NCI-H526 (cell line): Measurements from ENCODE around the gene LGALS12.

Experiments
- DNase-seq, 2 experiments: peaks; one replicate each; lab custom pipeline; 2025; lab: John Stamatoyannopoulos, UW

Gene LGALS12, protein sequence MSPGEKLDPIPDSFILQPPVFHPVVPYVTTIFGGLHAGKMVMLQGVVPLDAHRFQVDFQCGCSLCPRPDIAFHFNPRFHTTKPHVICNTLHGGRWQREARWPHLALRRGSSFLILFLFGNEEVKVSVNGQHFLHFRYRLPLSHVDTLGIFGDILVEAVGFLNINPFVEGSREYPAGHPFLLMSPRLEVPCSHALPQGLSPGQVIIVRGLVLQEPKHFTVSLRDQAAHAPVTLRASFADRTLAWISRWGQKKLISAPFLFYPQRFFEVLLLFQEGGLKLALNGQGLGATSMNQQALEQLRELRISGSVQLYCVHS

DNA sequence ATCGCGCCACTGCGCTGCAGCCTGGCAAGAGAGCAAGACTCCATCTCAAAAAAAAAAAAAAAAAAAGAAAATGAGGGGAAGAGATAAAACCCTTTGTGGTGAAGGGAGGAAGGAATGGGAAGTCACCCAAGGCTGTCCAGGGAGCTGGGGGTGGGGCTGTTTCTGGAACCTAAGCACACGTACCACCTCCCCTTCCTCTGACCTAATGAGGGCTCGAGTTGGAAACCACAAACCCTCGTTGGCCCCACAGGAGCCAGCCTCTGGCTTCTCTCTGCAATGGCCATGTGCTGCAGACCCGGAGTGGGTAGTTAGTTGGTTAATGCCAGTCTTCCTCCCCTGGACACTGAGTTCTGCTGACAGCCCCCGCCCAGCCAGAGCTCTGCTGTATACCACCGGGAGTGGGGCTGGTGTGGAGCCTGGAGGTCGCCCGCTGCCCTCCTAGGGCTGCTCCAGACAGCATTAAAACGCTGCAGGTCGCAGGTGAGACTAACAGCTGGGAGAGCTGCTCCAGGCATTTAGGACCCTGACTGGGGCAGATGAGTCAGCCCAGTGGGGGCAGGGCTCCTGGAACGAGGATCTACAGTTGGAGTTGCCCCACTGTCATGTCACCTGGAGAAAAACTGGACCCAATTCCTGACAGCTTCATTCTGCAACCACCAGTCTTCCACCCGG lies at the start of gene LGALS12:
LGALS12 (plus strand) TSS at position 228 of the 672 bp plus-strand sequence; CDS start at position 603, 375 bp downstream.
- no peak for DNase-seq

DNA sequence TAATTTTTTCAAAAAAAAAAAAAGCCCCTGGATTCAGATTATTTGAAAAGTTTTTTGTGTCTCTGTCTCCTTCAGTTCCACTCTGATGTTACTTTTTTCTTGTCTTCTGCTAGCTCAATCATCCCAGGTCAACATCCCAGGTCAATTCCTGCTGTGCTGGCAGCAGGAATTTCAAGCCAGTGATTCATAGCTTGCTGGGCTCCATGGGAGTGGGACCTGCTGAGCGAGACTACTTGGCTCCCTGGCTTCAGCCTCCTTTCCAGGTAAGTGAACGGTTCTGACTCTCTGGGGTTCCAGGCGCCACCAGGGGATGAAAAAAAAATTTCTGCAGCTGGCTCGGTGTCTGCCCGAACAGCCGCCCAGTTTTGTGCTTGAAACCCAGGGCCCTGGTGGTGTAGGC lies 46.3 kb upstream of the LGALS12 start:
- no peak for DNase-seq

DNA sequence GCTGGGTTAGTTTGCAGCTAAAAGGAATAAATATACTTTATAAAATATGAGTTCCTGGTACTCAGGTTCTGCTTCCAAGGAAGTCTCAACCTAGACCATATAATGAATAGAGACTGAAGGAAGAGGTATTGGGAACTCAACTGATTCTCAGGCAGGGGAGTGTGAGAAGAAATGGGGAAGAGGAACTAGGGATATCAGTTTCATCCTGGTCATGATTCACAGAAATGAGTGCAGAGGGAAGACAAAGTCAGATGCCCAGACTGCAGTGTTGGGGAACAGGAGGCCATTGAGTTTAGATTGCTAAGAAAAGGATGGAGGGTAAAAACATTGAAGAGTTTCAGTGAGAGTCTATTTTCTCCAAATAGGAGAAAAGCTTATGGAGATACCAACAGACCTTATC lies 43.7 kb upstream of the LGALS12 start:
- no peak for DNase-seq

DNA sequence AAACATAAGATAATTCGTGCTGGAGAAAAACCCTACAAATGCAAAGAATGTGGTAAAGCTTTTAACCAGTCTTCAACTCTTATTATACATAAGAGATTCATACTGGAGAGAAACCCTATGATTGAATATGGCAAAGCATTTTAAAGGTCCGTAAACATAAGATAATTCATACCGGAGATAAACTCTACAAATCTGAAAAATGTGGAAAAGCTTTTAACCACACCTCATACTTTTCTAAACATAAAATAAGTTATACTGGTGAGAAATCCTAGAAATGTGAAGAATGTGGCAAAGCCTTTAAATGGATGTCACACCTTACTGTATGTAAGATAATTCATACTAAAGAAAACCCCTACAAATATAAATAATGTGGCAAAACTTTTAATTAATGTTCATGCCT lies 35.6 kb upstream of the LGALS12 start:
- no peak for DNase-seq

DNA sequence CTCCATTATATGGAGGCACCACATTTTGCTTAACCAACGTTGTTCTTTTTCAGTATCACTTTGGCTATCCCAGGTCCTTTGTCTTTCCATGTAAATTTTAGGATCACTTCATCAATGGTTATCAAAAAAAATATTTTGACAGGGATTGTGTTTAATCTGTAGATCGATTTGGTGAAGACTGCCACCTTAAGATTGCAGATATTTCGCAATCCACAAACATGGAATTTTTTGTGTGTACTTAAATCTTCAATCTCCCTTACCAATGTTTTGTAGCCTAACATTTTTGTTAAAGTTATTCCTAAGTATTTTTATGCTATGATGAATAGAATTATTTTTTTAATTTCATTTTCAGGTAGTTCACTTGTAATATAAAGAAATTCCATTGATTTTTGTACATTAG lies 33.5 kb upstream of the LGALS12 start:
- no peak for DNase-seq

DNA sequence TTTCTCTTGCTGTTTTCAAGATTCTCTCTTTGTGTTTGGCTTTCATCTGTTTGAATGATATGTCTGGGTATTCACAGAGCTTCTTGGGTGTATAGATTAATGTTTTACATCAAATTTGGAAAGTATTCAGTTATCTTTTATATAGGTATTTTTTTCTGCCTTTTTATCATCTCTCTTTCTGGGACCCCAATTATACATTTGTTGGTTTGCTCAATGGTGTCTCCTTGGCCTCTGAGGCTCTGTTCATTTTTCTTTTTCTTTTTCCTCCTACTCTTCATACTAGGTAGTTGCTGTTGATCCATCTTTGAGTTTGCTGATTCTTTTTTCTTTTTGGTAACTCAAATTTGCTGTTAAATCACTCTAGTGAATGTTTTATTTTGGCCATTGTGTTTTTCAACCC lies 29.3 kb upstream of the LGALS12 start:
- DNase-seq: no peak

DNA sequence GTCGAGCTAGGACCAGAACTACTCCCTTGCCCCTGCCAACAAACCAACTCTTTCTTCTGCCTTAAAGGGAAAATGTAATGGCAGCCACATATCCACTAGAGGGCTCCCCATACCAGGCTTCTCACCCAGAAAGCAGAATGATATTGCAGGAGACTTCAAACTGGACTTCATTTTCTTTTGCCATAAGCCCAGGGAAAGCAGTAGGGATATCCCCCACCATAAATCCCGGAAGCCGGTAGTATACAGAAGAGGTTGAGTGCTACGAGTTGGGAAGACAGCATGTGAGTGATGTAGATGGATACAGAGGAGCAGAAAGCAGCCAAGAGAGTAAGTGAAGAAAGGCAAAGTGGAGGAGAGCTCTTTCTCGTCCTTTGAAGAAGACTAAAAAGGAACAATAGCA lies 27.0 kb upstream of the LGALS12 start:
- peak; percentile 77 to 84 for DNase-seq

DNA sequence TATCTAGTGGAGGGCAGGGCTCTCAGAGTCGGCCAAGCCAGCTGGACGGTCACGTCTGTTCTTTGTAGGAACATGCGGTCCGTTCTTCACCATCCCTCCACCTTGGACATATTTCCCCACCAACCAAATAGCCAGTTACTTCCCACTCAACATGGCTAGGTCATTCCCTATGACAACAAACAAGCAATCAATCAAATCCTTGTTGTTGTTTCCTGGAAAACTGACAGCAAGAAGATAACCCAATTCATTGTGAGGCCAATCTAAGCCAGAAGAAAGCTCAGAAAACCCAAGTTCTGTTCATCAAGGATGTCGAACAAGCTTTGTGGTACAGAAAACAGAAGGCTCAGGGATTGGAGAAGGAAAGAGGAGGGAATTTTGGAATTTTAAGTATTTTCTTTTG lies 25.8 kb upstream of the LGALS12 start:
- DNase-seq: no peak

DNA sequence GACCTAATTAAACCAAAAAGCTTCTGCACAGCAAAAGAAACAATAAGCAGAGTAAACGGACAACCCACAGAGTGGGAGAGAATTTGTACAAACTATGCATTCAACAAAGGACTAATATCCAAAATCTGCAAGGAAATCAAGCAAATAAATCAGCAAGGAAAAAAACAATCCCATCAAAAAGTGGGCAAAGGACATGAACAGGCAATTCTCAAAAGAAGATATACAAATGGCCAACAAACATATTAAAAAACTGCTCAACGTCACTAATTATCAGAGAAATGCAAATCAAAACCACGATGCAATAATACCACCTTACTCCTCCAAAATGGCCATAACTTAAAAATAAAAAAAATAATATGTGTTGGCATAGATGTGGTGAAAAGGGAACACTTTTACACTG lies 20.1 kb upstream of the LGALS12 start:
- no peak for DNase-seq

DNA sequence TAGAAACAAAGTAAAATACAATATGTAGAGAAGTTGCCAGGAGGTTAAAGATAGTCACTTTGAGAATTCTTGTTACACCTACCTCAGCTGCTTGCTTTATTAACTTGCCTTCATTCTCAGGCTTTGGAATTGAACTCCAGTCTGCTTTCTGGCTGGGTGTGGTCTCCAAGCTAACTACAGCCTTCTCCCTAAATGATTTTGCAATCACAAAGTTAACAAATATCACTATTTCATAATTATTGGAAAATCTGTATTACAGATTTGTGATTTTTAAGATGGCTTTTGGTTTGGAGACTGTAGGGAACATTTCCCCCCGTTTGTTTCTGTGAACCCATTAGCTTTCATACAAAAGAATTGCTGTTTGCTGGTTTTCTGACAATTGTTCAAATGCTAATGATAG lies 17.1 kb upstream of the LGALS12 start:
- no peak for DNase-seq

DNA sequence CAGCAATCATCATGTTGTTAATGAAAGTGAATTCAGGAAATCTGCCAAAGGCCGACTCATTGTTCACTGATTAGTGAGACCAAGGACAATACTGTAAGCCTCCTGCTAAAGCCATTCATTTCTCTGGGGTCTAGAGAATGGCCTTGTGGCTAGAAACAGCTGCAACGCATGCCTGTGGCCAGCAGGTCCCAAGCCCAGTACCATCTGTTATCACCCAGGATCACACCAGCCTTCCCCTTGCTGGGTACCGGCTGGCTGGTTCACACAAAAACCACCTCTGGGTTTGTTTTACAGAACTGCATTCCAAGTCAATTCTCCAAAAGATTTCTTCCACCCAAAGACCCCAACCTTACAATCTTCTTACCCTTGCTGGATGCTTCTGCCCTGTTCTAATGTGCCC lies 16.0 kb upstream of the LGALS12 start:
- DNase-seq: peak in 1 of 2 experiments; percentile 25

DNA sequence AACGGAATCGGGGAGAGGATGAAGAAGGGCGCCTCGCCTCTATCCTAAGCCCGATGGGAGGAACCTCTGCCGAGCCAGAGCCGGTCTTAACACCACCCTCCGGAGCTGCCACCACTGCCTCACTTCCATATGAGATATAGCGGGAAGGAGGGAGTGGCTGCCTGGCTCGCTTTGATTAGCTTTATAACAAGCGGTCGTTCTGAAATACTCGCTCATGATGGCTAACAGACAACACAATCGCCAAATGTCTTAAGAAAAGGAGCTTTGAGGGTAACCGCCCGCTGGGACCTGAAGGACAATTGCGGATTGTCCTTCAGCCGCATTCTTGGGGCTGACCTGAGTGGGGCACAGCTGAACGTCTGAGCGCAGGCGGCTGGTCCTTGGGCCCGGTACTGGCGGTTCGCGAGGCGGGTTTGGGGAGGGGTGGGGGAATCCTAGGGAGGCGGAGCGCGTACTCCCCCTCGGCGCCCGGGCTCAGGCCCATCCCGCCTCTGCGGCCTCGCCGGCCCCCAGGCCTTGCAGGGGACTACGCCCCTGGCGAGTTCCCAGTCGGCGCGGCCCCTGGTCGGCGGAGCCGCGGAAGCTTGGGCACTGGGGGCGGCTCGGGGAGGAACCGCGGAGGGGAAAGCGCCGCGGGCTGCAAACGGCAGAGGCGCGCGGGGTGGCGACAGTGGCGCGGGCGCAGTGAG lies 15.2 kb upstream of the LGALS12 start, which contains the start of gene PLAAT5:
PLAAT5 (minus strand) TSS at position 617 of the 689 bp plus-strand sequence; CDS start at position 484, 133 bp downstream.
- peak; percentile 16 to 60 for DNase-seq

DNA sequence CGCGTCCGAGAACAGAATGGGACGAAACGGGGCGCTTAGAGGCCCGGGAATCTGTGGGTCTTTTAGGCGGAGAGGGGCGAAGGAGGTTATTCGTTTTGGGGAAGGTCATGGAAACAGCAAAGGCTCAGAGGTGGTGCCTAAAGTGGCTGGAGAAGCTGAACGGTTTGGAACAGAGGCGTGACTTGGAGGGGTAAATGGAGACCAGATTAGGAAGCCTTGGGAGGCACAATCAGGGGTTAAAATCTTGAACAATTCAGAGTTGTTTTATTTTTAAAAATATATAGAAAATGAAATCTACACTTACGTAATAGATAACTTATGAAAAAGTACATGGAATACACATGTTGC lies 14.7 kb upstream of the LGALS12 start:
- no peak for DNase-seq

DNA sequence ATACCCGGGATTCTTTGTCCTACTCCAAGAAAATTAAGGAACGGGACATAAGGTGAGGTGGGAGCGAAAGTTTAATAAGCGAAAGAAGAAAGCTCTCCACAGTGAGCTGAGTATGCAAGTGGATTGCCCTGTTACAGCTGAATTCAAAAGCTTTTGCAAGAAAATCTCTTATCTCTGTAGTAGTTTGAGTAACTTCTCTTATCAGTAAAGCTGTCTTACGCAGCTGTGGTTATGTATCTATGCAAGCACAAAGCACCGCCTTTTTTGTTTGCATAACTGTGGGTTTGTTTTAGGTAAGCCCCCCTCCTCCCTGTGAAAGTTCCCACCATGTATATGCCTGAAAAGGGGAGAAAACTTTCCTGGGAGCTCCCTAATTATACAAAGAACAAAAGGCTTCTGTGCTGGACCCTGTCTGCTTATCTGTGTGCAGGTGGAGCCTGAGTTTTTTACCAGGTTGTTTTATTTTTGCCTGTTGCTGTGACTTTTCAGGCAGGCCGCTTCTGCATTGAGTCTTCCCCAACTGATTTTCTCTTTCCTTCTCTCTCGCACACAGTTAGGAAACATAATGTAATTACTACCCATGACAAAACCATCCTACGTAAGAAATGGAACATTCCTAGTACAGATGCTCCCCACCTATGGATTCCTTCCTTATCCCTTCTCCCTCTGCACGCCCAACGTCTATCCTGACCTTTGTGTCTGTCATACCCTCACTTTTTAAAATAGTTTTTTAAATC lies 14.1 kb upstream of the LGALS12 start:
- DNase-seq: peak; percentile 63

DNA sequence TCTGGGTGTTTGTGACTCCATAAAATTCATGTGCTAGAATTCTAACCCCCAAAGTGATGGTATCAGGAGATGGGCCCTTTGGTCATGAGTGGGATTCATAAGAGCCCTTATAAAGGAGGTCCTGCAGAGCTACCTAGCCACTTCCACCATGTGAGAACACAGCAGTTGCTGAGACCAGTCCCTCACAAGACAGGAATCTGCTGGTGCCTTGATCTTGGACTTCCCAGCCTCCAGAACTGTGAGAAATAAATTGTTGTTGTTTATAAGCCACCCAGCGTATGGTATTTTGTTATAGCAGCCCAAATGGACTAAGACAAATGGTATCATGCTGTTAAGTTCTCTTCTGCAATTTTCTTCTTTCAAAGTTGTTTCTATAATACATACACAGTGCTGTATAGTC lies 13.4 kb upstream of the LGALS12 start:
- no peak for DNase-seq

DNA sequence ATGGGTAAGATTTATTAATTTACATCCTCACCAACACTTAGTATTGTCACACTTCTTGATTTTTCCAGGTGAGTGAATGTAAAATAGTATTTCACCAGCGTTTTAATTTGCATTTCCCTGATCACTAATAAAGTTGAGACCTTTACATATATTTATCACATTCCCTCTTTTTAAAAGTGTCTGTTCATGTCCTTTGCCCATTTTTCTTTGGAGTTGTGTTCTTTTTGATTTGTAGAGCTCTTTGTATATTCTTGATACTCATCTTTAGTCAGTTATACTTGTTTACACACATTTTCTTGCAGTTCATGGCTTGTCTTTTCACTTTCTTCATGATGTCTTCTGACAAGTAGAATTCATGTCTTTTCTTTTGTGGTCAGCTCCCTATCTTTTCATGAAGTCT lies 12.8 kb upstream of the LGALS12 start:
- DNase-seq: no peak

DNA sequence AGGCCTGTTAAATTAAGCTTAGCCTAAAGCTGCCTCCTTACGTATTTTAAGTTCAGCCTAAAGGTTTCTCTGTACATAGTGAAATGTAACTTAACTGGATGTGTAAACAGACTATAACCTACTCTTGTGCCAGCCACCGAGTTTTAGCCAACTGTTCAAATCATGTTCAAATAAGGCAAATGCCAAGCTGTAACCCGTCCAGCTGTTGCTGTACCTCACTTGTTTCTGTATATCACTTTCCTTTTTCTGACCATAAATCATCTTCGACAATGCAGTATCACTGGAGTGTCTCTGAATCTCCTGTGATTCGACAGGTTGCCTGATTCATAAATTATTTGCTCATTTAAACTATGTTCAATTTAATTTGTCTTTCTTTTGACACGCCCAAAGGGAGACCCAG lies 10.9 kb upstream of the LGALS12 start:
- no peak for DNase-seq

DNA sequence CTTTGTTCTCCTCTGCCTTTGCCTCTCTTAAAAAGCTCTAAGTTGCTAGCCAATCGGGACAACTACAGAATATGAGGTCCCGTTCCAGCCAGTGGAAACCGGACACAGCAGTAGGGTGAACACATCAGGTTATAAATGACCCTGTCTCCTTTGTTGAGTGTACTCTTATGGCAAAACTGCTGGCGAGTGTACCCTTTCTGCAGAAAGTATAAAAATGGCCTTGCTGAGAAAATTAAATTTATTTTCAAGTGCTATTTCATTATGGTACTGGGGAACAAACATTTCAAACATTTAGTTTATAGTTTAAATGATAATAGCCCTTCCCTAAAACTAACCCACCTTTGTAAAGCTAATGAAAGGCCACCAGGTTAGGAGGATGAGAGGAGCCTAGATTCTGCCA lies 6.0 kb upstream of the LGALS12 start:
- DNase-seq: no peak

DNA sequence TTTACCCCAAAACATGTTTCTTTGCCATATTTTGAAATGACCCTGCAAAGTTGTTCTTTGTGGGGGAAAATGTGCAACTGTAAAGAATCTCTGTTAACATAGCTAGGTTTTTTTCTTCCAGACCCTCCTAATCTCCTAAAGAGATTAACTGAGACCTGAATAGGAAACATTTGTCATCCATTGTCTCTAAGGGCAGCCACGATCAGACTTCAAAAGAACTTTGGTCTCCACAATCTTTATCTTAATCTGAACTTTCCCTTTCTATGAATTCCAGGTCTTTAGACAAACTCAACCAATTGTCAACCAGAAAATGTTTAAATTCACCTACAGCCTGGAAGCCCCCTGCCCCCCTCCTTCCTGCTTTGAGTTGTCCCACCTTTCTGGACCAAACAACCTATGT lies 4.6 kb upstream of the LGALS12 start:
- no peak for DNase-seq

DNA sequence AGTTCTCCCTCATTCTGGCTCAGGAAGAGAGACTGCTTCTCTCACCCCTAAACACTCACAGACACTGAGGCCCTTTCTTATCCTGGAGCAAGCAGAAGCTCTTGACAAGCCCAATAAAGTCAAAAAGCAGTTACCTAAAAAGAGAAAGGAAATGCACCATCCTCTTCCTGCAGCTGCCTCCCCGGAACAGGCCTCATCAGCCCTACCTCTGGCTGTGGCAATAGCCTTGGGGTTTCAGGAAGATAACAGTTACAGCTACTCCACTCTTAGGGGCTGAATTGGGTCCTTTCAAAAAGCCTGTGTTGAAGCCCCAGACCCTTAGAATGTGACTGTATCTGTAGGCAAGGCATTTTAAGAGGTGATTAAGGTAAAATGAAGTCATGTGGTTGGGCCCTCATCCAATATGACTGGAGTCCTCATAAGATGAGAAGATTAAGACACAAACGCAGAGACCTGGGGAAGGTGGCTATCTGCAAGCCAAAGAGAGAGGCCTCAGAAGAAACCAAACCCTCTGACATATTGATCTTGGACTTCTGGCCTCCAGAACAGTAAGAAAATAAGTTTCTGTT lies 3.5 kb upstream of the LGALS12 start:
- no peak for DNase-seq

DNA sequence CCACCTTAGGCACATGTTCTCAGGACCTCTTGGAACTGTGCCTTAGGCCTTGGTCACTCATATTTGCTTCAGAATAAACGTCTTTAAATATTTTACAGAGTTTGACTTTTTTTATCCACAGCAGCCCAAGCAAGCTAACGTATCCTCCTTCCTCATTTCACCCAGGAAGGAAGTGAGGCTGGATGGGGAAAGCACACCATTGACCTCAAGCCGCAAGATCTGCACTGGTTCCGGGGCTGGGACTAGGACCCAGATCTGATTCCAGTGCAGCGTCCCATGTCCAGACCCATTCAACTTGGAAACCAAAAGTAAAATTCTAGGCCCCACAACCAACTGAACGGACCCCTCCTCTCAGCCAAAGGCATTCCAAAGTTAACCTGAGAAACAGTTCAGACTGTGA lies 2.4 kb upstream of the LGALS12 start:
- no peak for DNase-seq

DNA sequence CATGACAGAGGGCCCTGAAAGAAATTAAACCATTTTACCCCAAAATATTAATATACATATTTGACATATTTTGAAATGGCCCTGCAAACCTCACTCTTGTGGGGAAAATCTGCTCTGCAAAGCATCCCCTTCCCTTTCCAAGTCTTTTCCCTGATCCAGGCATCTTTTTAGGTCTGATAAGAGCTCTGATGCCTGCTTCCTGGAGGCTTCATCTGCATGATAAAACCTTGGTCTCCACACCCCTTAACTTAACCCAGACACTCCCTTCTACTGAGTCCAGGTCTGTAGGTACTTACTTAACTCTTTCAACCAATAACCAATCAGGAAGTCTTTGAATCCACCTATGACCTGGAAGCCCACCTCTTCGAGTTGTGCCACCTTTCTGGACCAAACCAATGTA lies 1.8 kb upstream of the LGALS12 start:
- DNase-seq: no peak
